Fibroblast of villous mesenchyme (primary cell): Measurements from ENCODE around the gene AFDN. TPM values are rescaled to one million over a fixed set of nuclear protein-coding genes. Genes with fewer than 3 reads are reported as not detected.

Experiments
- DNase-seq: peaks from one replicate; pipeline ENCODE4 v3.0.0-alpha.2; 2010; ENCODE audit warnings: low read depth
- H3K4me3 ChIP-seq: 2 replicates; pipeline ENCODE4 v1.5.1; 2011; ENCODE audit warnings: low read depth, mild to moderate bottlenecking, low read length
- total RNA-seq: library from RNA; depleted of rRNA; stranded (reverse); fragments of >200 nt; gene quantifications from 2 replicates; pipeline ENCODE4 v1.2.3, GENCODE V29; 2012
- TF ChIP-seq, protein P1 (sequence below): IDR thresholded peaks from 2 replicates; pipeline ENCODE4 v1.5.1; 2012; ENCODE audit warnings: low read depth, mild to moderate bottlenecking, low read length; ENCODE audit not compliant: insufficient read depth

AFDN gene
- total RNA-seq, 1 donor = 37.1 TPM

DNA sequence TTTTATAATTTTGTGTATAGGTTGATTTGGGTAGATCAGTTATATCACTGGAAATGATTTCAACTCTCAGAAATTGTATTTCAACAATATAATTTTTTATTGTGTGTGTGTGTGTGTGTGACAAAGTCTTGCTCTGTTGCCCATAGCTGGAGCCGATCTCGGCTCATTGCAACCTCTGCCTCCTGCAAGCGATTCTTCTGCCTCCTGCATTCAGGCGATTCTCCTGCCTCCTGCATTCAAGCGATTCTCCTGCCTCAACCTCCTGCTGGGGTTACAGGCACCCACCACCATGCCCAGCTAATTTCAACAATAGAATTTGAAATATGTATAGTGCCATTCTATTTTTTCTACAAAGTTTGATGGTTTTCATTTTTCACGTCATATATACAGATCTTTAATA lies 24.1 kb downstream of the AFDN start:
- H3K4me3 ChIP-seq = no peak overlapping the region
- TF ChIP-seq, protein P1, sequence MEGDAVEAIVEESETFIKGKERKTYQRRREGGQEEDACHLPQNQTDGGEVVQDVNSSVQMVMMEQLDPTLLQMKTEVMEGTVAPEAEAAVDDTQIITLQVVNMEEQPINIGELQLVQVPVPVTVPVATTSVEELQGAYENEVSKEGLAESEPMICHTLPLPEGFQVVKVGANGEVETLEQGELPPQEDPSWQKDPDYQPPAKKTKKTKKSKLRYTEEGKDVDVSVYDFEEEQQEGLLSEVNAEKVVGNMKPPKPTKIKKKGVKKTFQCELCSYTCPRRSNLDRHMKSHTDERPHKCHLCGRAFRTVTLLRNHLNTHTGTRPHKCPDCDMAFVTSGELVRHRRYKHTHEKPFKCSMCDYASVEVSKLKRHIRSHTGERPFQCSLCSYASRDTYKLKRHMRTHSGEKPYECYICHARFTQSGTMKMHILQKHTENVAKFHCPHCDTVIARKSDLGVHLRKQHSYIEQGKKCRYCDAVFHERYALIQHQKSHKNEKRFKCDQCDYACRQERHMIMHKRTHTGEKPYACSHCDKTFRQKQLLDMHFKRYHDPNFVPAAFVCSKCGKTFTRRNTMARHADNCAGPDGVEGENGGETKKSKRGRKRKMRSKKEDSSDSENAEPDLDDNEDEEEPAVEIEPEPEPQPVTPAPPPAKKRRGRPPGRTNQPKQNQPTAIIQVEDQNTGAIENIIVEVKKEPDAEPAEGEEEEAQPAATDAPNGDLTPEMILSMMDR = no peak
- DNase-seq = no peak

DNA sequence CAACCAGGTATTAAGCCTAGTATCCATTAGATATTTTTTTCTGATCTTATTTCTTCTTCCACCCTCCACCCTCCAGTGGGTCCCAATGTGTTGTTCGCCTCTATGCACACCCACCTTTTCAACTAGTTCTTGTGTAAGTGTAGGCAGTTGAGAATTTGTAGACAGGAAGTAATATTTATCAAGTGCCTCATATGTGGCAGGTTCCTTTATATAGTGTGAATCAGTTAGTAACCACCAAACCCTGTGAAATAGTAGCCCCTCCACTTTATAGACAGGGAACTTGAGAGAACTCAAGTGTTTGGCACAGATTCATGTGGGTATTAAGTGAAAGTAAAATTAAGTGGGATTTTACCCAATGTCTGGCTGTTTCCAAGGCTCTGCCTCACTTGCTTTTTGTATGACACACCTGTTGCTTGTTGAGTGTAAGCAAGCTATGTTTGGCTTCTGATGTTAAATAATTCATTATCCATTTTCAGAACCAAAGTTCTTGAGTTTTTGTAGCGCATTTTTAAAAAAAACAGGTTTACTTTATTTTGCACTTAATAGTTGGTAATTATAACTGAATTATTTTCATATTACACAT lies 24.8 kb downstream of the AFDN start:
- no peak for DNase-seq
- TF ChIP-seq, protein P1 = no peak
- H3K4me3 ChIP-seq = no peak overlapping the region

GRCh38 chr6:167855825-167856425 lies 29.2 kb downstream of the AFDN start:
- peak; percentile 97 for DNase-seq
- H3K4me3 ChIP-seq = no peak overlapping the region
- TF ChIP-seq, protein P1 = no peak

DNA sequence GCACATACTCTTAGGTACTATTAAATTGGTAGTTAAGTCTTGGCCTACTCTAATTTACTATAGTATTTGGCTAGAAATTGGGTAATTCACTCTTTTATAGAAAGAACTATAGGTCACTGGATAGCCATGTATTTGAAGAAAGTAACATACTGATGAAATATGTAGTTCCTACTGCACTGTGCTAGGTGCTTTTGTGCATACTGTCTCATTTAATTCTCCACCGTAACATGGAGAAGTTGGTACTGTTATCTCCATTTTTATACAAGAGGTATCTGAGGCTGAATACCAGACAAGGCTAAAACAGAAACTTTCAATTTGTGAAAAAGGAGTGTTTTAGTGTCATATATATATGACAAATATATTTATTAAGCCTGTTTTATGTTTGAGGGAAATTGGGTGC lies 29.8 kb downstream of the AFDN start:
- H3K4me3 ChIP-seq = no peak overlapping the region
- TF ChIP-seq, protein P1 = no peak
- DNase-seq = no peak

DNA sequence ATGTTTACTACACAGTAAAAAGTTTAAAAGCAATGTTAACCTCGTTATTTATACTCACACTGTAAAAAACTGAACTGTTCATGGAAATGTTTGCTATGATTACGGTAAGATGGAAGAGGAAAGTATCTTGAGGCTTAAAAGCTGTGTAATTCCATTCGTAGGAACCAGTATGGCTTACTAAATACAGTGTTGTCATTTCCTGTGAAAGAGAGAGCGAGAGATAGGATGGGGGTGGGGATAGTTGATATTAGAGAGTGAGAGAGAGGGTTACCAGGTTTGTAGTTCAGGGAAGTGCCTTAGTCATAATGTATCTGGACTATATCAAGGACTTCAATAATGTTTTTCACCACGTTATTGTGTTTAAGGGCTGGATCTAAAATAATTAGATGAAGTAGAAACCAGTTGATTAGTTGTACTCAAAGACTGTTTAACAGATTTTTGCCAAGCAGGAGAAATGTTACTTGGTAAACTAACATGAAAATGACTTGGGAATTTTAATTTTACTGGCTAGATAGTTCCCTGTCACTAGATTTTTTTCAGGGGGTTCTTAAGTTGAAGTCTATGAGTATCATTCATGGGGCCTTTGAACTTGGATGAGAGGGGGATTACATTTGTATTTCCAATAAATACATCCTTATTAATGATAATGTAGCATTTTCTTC lies 30.4 kb downstream of the AFDN start:
- H3K4me3 ChIP-seq = no peak overlapping the region
- TF ChIP-seq, protein P1 = no peak
- DNase-seq = peak; percentile 94

DNA sequence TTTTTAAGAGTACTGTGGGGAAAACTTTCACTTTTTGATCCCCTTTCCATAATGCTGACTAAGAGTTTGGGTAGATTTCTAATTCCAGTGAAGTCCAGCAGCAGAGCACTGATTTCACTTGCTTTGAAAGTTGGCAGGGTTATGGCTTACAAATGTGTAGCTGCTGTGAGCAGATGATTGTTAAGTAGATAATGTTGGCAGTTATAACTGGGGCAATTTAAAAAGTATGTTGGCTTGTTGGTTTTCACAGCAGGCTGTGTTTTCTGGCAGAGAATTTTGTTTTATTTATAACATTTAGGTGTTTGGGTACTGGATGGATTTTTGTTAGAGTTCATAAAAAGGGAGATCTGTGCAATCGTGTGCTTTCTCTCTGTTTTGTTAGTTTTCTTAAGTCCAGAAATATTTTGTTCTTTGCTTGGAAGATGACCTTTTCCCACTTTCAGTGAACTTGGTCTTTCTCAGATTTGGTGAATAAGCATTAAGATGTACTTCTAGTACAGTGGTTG lies 31.4 kb downstream of the AFDN start:
- no peak overlapping the region for H3K4me3 ChIP-seq
- TF ChIP-seq, protein P1 = no peak
- DNase-seq = peak; percentile 80
